ENCODE data around the gene PGD.
"Not testable (repeated sequence)": the region's sequence is repeated elsewhere in the genome, so short reads cannot be mapped to it uniquely, and the experiment has no call there.

The PGD gene

DNA sequence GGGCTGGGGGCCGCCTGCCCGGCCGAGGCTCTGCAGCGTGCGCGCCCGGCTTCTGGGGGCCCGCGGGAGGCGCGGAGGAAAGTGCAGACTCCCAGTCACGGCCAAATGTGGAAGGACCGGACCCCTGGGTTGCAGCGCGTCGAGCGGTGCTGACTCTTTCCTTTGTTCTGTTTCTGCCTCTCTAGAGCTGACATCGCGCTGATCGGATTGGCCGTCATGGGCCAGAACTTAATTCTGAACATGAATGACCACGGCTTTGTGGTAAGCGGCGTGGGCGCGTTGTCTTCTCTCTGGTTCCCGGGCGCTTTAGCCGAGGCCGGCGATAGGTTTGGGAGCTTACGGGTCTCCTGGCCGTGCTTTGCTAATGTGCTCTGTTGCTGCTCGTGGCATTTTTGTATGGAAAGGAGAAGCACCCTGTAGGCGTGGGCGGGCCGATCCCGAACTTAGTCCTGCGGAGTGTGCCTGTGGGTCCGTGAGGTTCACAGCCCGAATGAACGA lies 629 bp downstream of the PGD start:
- peak; percentile 73 to 79 for DNase-seq

DNA sequence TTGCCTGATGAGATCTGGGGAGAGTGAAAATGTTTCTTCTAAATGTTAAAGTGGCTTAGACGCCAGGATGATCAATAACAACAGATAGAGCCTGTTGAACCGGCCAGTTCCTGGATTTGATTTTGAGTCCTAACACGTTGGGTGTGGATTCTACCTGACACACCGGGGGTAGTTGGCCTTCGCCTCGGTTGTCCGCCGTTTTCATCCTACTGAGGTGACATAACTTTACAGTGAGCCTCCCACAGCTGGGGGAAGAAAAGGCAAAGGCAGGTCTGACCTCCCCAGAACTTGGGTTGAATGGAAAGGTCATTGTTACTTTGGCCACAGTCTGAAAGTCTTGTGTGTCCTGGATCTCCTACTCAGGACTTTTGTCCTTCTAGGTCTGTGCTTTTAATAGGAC lies 1.1 kb downstream of the PGD start:
- peak in 1 of 2 donors; percentile 18 for DNase-seq

DNA sequence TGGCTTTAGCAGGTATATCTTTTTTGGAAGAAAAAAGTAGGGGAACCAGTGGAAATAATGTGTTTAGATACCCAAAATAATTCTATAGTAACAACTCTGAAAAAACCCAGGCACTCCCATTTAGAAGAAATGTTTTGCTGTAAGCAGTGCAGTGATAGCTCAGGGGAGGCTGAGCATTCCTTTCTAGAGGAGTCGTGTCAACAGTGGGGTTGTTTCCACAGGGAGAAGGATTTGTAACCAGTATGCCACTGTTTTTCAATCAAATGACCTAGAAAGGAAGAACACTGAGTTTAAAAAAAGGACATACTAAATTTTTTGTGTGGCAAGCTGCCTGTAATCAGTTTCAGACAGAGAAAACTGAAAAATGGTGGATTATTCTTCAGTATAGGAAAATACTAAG lies 2.4 kb downstream of the PGD start:
- no peak for DNase-seq

DNA sequence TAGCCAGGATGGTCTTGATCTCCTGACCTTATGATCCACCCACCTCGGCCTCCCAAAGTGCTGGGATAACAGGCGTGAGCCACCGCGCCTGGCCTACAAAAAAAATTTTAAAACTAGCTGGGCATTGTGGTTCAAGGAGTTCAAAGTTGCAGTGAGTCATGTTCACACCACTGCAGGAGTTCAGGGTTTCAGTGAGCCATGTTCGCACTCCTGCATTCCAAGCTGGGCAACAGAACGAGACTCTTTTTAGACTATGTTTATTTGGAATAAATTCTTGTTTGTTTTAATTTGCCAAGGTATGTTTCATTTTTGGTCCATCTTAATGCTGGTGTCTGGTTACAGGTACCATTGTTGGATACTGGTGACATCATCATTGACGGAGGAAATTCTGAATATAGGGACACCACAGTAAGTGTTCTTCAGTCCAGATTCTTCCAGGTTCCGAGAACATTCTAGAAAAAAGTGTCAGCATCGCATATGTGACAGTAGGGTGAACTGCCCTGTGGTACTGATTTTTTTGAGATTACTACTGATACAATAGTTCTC lies 3.9 kb downstream of the PGD start:
- DNase-seq: no peak

DNA sequence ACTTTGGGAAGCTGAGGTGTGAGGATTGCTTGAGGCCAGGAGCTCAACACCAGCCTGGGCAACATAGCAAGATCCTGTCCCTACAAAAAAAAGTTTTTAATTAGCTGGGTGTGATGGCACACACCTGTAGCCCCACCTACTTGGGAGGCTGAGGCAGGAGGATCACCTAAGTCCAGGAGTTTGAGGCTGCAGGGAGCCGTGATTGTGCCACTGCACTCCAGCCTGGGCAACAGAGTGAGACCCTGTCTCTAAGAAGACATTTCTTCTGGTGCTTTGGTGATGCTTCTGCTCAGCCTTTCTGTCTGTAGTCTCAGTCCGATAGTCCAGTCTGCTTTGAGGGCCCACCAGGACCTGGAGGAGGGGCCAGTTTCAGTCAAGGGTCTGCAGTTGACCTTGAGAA lies 8.3 kb downstream of the PGD start:
- no peak for DNase-seq

DNA sequence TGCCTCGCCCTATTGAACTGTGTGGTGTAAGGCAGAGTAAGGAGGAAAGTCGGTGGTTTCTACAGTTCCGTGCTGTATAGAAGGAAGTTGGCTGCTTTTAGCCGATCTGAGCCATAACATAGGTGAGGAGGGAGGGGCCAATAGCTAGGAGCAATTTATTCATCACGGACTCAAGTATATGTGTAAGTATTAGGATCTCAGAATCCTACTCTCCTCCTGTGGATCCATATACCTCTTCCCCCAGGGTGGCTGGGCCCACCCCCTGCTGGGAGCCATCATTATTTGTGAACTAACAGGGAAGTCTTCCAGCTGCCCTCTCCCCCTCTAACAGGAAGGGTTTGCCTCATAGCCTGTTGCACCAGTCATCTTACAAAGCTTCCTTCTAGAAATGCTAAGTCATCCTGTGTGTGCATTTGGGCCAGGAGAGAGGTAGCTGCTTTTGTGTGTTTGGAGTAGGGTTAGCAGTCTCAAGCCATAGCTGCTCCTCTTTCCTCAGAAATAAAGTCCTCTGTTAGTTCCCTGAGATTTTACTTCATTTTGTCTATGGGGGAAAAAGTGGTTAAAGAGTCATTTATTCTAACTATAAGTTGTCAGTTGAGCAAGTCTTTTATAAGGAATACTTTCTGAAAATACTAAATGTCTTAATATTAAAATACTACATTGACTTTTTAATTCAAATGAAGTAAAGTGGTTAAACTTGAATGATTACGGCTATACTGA lies 16.5 kb downstream of the PGD start:
- peak; percentile 93 to 95 for DNase-seq

DNA sequence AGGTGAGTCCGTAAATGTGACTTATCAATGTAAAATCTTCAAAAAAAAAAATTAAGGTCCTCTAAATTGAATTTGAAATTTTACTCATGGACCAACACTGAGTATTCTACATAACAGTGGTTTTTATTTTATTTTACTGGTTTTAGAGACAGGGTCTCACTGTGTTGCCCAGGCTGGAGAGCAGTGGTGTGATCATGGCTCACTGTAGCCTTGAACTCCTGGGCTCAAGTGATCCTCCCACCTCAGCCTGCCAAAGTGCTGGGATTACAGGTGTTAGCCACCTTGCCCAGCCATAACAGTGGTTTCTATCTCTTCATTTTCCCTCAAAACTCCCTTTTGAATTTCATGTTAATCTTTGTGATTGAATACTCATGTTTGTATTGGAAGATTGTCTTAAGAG lies 17.1 kb downstream of the PGD start:
- not testable (repeated sequence) for DNase-seq

DNA sequence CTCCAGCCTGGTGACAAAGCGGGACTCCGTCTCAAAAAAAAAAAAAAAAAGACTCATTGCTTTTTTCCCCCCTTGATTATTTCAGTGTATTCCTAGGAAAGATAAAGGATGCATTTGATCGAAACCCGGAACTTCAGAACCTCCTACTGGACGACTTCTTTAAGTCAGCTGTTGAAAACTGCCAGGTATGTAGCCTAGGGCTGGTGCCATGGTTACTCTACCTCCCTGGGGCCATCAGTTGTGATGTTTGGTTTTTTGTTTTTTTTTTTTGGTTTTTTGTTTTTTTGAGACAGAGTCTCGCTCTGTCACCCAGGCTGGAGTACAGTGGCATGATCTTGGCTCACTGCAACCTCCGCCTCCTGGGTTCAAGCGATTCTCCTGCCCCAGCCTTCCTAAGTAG lies 19.9 kb downstream of the PGD start:
- DNase-seq: not testable (repeated sequence)

DNA sequence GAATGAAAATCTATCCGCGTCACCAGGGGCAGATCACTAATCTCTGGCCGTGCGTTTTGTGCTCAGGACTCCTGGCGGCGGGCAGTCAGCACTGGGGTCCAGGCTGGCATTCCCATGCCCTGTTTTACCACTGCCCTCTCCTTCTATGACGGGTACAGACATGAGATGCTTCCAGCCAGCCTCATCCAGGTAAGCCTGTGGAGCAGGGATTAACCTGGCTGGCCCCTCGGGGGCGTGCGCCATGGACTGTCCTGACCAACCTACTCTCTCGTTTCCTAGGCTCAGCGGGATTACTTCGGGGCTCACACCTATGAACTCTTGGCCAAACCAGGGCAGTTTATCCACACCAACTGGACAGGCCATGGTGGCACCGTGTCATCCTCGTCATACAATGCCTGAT lies 20.5 kb downstream of the PGD start:
- no peak for DNase-seq

DNA sequence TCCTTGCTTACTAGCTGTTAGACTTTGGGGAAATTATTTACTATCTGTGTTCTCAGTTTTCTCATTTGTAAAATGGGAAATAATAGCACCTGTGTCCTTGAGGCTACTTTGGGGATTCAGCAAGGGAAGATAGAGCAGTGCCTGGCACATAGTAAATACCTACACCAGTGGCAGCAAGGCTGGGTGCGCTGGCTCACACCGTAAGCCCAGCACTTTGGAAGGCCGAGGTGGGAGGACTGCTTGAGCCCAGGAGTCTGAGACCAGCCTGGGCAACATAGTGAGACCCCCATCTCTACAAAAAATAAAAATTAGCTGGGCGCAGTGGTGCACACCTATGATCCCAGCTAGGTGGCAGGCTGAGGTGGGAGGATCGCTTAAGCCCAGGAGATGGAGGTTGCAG lies 22.8 kb downstream of the PGD start:
- no peak for DNase-seq

DNA sequence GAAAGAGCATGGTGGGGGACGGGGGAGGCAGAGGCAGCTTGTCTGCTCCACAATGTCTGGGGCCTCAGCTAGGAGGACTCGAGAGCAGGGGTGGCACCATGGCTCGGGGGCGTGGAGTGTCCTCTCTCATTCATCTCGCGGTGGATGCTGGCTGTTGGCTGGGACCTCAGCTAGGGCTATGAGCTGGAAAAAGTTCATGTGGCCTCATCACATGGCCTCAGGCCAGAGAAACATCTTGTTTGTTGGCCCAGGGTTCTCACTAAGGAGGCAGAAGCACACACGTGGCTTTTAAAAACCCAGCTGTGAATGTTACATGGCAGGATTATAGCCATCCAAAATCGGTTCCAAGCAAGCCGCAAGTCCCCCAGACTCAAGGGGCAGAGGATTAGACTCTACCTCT lies 25.2 kb downstream of the PGD start:
- DNase-seq: no peak

DNA sequence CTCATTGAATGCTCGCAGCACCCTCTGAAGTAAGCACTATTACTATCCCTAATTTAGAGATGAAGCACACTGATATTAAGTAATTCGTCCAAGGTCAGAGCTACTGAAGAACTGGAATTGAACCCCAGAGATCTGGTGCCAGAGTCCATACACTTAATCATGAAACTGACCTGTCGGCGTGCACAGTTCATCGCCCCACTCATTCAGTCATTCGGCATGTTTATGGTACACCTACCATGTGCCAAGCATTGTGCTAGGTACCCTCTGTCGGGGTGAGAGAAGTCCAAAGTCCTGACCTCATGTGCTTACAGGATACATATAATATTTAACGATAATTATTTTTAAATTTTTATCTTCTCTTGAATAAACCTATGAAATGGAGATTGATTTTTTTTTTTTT lies 25.8 kb downstream of the PGD start:
- DNase-seq: no peak

DNA sequence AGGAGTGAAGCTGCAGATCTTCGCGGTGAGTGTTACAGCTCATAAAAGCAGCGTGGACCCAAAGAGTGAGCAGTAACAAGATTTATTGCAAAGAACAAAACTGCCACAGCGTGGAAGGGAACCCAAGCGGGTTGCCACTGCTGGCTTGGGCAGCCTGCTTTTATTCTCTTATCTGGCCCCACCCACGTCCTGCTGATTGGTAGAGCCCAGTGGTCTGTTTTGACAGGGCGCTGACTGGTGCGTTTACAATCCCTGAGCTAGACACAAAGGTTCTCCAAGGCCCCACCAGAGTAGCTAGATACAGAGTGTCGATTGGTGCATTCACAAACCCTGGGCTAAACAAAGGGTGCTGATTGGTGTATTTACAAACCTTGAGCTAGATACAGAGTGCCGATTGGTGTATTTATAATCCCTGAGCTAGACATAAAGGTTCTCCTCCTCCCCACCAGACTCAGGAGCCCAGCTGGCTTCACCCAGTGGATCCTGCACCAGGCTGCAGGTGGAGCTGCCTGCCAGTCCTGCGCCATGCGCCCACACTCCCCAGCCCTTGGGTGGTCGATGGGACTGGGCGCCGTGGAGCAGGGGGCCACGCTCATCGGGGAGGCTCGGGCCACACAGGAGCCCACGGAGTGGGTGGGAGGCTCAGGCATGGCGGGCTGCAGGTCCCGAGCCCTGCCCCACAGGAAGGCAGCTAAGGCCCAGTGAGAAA lies 27.1 kb downstream of the PGD start:
- not testable (repeated sequence) for DNase-seq

DNA sequence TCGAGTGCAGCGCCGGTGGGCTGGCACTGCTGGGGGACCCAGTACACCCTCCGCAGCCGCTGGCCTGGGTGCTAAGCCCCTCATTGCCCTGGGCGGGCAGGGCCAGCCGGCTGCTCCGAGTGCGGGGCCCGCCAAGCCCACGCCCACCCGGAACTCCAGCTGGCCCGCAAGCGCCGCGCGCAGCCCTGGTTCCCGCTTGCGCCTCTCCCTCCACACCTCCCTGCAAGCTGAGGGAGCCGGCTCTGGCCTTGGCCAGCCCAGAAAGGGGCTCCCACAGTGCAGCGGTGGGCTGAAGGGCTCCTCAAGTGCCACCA lies 27.6 kb downstream of the PGD start:
- not testable (repeated sequence) for DNase-seq

DNA sequence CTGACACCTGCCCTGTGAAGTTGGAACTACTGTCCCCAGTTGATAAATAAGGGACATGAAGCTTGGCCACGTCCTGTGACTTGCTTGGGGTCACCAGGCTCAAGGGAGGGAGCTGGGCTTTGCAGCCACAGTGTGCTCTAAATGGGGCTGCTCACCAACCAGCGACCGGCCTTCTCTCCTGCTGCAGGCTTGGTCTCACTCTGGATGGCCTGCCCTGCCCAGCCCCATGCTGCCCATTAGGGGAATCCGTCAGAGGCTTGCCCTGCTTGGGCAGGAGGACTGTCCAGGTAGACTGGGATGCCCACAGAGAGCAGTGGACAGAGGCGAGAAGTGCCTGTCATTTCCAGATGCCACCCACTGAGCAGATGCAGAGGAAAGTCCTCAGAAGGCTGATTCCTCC lies 30.1 kb downstream of the PGD start:
- DNase-seq: no peak

DNA sequence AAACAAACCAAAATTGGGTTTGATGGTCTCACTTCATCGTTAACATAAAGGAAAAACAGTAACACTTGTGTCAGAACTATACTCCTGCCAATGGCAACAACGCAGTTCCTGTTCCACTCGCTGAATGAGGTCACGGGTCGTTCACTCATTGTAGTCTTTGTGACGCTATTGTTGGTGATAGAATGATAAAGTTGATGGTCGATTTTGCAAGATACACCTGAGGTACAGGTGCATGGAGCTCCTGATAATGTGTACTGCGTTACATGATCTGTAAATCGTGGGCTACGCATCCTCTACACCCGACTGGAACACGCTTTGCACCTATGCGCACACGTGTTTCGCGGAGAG lies 31.0 kb downstream of the PGD start:
- DNase-seq: peak; percentile 35 to 52

DNA sequence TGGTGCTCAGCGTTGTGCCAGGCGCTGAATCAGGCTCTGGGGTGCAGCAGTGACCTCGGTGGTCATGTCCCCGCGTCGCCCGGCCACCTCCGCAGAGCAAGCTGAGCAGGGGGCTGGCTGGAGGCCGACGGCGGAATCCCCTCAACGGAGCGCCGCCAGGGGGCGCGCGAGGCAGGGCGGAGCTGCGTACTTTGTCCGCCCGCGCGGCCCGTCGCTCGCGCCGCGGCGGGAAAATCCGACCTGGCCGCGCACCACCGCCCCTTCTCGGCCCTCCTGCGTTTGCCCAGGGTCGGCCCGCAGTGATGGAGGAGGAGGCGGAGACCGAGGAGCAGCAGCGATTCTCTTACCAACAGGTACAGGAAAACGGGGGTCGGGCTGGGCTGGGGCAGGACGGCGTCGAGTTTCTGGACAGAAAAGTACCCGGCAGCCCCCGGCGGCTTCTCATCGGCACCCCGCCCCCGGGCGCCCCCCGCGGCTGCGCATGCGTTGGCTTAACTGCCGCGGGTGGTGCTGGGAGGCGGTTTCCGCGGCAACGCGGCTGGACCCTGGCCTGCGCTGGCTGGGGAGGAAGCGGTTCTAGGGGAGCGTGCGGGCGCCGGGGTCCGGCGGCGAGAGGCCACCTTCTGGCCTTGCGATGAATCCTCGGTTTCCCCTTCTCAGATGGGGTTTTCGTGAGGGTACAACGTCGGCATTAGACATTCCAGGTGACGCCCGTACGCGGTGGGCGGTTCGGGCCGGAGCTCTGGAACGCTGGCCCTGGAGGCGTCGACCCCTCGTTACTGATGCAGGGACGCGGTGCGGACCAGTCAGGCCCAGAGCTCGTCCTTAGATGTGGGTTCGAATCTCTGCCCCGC lies 31.6 kb downstream of the PGD start, which contains the start of gene CENPS:
Gene CENPS, plus strand, starts transcription at position 218 of the 854 bp plus-strand sequence. Its CDS starts 85 bp downstream, at position 303.
- peak; percentile 76 to 94 for DNase-seq

DNA sequence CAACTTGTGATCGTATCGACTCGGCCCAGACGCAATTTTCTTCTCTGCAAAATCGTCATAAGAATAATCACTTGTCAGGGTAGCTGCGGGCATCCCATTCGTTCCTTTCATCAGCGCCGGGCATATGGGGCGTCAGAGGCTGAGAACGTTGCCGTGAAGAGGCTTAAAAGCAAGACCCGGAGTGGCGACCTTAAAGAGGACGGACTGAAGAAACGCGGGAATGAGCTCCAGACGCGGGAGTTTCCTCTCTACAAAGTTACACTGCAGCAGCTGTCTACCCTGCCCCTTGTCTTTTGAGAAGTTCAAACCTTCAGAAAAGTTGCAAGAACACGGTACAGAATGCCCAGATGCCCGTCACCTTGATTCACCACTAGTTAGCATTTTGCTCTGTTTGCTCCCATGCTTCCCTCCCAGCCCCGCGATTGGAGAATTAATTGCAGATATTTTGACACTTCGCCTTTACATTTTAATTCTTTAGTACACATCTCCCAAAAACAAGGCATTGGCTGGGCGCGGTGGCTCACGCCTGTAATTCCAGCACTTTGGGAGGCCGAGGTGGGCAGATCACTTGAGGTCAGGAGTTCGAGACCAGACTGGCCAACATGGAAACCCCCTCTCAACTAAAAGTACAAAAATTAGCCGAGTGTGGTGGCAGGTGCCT lies 32.3 kb downstream of the PGD start:
- peak in 1 of 2 donors; percentile 19 for DNase-seq

DNA sequence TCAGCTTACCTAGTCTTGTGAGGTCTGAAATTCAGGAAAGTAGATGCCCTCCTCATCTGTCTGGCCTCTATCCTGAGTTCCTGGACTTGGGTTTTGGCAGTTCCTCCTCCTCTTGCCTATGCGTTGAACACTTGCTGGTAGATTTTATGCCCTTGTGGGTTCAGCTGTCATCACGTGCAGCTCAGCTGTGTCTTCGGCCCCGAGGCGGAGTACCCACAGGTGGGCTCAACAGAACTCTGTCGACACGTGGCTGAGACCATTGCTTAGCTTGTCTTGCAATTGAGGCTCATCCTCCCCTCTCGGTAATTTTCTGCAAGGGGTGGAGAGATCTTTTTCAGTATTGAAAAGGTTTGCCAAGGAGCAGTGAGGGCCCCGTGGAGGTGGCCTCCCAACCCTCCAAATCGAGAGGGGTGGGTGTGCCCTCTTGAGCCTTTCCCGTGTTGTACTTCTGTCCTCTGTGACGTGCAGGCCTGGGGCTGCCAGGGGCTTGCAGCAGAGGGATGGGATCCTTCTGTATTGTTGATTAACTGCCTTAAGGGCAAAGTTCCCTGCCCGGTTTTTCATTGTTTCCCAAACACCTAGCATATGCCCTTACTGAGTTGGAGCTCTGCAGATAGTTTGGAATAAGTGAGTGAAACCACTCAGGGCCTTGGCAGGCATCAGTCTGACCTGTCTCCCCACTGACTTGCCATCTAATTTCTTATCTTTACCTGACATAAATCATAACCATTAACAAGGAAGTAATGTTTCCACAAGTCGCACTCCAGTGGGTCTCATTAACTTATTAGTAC lies 34.2 kb downstream of the PGD start:
- DNase-seq: no peak

DNA sequence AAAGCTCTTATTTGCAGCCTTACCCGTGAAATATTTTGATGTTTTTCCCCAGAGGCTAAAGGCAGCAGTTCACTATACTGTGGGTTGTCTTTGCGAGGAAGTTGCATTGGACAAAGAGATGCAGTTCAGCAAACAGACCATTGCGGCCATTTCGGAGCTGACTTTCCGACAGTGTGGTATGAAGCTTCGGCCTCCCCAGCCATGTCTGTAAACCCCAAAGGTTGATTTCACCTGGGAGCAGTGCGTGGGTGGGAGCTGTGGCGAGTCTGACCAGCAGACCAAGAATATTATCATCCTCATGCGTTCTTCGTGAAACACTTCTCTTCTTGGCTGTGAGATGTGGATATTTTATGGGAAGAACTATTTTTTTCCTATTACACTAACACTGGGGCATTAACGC lies 34.9 kb downstream of the PGD start:
- no peak for DNase-seq

DNA sequence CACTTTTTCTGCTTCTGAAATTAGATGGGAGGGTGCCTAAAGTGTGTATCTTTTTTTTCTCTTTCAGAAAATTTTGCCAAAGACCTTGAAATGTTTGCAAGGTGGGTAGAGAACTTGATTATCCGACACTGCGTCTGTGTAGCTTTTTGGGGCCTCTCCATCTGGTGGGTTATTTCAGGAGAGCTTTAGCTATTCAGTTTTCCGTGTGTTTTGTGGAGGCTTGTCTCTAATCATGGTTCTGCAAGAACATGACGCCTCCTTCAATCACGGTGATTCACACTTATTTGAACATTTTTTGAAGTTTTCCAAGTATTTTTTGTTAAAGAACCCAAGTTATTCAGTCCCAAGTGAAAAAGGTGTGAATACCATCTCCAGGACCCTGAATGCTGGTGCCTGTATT lies 35.7 kb downstream of the PGD start:
- DNase-seq: no peak

DNA sequence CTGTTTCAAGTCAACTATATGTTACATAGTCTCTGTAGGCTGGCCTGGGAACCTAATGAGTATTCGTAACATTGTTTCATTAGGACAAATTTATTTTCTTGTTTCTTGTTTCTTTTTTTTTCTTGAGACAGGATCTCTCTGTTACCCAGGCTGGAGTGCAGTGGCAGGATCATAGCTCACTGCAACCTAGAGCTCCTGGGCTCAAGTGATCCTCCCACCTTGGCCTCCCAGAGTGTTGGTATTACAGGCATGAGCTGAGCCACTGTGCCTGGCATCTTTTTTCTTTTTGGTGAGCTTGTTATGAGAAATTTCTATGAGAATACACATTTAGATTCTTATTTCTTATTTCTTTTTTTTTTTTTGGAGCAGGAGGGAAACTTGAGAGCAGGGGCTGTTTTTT lies 38.2 kb downstream of the PGD start:
- DNase-seq: no peak

Measured in inflammatory macrophage treated with lipopolysaccharide for 1 hour (primary cell).